Ovary (tissue), 3 donors: ENCODE results near the gene CIITA.

ENCODE experiments used
- CTCF ChIP-seq, 3 donors: fragments of 450-650 bp in 2 of 3; fragments of 200-600 bp in 1 of 3; IDR thresholded peaks; one replicate each; pipeline versions ENCODE4 v1.5.1 to v1.8.0; 2016 to 2022; ENCODE audit warnings: antibody characterized with exemption in 3 of 3, mild to moderate bottlenecking in 1 of 3
- EP300 ChIP-seq: sonication (generic); formaldehyde crosslinking; IDR thresholded peaks from one replicate; pipeline ENCODE4 v1.6.1; 2017; ENCODE audit warnings: antibody characterized with exemption
- POLR2A ChIP-seq: fragments of 450-650 bp; IDR thresholded peaks from one replicate; pipeline ENCODE4 v1.6.1; 2017; ENCODE audit warnings: antibody characterized with exemption, mild to moderate bottlenecking, moderate library complexity
- donor health status: DM: no; HTN: no; CAD: no.

- TF ChIP-seq POLR2A (no peak), CTCF (IDR thresholded peaks at IDR 0.05) (no peak), EP300 (no peak)
These were observed 58.4 kb downstream of the CIITA start for GRCh38 chr16:10935226-10935915.
